Epithelial cell of proximal tubule (primary cell): ENCODE data around the gene DVL2. TPM values are rescaled to one million over a fixed set of nuclear protein-coding genes. Genes with fewer than 3 reads are reported as not detected.

Experiments
- DNase-seq: peaks from one replicate; pipeline ENCODE4 v3.0.0-alpha.2; 2011; ENCODE audit warnings: low read depth
- H3K4me3 ChIP-seq: 2 replicates; pipeline ENCODE4 v1.5.1; 2011; ENCODE audit warnings: low read depth, mild to moderate bottlenecking, low read length
- total RNA-seq: library from RNA; depleted of rRNA; stranded (reverse); fragments of >200 nt; gene quantifications from 2 replicates; pipeline ENCODE4 v1.2.3, GENCODE V29; 2015
- TF ChIP-seq, protein P1 (sequence below): conservative IDR thresholded peaks from 2 replicates; pipeline ENCODE4 v1.5.1; 2012; ENCODE audit warnings: low read depth, mild to moderate bottlenecking, low read length

DVL2 gene
- total RNA-seq, 1 donor from 2014 or later = 46.5 TPM

DNA sequence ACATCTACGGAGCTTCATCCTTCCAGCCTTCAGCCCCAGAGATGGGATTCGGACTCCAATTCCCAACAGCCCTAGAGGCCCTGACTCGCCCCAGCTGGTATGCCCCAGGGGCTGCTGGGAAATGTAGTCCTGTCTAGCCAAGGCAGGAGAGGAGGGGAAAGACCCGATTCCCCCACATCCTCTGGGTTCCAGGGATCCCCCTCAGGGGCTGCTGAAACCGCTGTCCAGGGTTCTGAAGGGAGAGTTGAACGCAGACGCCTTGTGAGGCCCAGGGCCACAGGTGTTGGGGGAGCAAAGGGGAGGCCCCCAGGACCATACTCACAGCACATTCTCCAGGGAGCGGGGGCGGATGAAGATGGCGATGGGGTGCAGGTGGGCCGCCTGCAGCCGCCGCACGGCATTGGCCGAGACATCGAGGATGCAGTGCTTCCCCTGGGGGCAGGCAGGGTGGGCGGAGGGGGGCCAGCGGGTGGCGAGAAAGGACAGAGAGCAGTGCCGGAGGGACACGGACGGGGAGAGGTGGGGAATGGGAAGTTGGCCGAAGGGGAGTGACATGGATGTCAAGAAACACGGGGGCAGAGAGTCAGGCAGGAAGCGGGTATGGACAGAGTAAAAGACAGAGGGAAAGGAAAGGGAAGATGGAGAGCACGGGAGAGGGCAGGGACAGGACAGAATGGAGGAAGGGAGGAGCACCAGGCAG lies 42.6 kb downstream of the DVL2 start:
- TF ChIP-seq, protein P1, sequence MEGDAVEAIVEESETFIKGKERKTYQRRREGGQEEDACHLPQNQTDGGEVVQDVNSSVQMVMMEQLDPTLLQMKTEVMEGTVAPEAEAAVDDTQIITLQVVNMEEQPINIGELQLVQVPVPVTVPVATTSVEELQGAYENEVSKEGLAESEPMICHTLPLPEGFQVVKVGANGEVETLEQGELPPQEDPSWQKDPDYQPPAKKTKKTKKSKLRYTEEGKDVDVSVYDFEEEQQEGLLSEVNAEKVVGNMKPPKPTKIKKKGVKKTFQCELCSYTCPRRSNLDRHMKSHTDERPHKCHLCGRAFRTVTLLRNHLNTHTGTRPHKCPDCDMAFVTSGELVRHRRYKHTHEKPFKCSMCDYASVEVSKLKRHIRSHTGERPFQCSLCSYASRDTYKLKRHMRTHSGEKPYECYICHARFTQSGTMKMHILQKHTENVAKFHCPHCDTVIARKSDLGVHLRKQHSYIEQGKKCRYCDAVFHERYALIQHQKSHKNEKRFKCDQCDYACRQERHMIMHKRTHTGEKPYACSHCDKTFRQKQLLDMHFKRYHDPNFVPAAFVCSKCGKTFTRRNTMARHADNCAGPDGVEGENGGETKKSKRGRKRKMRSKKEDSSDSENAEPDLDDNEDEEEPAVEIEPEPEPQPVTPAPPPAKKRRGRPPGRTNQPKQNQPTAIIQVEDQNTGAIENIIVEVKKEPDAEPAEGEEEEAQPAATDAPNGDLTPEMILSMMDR = no peak
- DNase-seq = no peak

DNA sequence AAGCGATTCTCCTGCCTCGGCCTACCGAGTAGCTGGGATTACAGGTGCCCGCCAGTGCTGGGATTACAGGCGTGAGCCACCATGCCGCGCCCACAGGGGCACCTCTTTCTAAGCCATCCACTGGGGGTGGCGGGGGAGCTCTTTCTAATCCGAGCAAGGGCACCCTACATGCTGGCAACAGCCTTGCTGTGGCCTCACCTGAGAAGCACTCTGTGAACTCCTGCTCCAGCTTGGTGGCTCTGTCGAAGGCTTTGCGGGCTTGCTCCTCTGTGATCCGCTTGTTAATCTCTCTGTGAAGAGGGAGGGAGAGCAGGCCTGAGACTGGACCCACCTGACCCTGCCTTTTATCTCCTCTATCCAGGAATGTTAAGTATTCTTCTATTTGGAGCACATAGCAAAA lies 43.2 kb downstream of the DVL2 start:
- TF ChIP-seq, protein P1 = no peak
- H3K4me3 ChIP-seq = no peak overlapping the region
- no peak for DNase-seq

More for the DNA sequence above, 42.6 kb downstream of the DVL2 start:
- no peak overlapping the region for H3K4me3 ChIP-seq

DNA sequence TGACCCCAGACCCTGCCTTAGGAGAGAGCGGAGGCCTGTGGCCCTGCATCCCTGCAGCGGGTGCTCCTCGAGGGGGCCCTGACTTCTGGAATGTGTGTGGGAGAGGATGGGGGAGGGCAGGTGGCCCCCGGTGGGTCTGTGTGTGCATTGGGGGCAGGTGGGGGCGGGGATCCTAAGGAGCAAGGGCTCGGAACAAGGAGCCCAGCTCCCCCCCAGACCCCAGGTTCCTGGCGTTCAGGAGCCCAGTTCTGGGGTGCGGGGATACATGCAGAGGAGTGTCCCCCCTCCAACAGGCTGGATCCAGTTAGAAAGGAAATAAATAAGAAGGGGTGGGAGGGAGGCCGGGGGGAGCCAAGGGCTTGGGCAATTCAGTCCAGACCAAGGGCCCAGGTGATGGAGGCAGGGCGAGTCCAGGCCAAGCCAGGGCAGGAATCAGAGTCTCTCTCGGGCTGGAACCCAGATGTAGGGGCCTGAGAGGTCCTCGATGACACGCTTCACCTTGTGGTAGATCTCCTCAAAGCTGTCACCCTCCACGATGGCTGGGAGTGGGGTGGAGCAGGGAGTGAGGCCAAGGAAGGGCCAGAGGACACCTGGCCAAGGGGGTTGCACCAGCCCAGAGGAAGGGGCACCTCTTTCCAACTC lies 43.9 kb downstream of the DVL2 start:
- TF ChIP-seq, protein P1 = no peak
- H3K4me3 ChIP-seq = no peak overlapping the region
- no peak for DNase-seq

GRCh38 chr17:7186241-7186640 lies 48.1 kb downstream of the DVL2 start:
- TF ChIP-seq, protein P1 = peak; percentile 39
- H3K4me3 ChIP-seq = no peak overlapping the region
- no peak for DNase-seq

DNA sequence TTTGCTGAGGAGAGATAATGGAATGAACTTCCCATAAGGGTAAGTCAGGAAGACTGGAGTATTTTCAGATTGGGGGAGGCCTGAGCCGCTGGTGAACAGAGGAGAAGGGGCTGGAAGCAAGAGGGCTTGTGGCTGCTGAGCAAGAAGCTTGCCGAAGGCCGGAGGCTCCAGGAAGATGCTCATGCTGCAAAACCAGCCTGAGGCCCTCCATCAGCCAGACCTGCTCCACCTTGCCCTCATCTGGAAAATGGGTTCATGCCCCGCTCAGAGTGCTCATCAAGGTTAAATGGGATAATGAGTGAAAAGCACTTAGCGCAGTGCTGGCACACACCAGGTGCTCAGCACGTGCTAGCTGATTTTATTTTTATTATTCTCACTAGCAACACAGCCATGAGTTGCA lies 49.7 kb downstream of the DVL2 start:
- no peak overlapping the region for H3K4me3 ChIP-seq
- TF ChIP-seq, protein P1 = no peak
- no peak for DNase-seq

DNA sequence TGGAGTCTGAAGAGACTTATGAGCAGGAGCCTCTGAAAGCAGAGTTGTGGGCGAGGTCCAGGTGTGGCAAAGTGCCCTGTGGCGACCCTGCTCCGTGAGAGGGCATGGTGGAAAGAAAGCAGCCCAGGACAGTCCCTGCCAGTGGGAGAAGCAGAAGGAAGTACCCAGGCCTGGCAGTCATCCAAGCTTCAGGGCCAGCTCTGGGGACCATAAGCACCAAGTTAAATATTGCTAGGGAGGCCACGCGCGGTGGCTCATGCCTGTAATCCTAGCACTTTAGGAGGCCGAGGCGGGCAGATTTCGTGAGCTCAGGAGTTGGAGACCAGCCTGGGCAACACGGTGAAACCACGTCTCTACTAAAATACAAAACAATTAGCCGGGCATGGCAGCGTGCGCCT lies 50.2 kb downstream of the DVL2 start:
- peak; percentile 39 for DNase-seq
- no peak overlapping the region for H3K4me3 ChIP-seq
- TF ChIP-seq, protein P1 = no peak
